Chondrocyte (in vitro differentiated cells): Measurements from ENCODE around the gene RIT2. TPM values are rescaled to one million over a fixed set of nuclear protein-coding genes. Genes with fewer than 3 reads are reported as not detected.

ENCODE experiments used
- DNase-seq: peaks from one replicate; pipeline ENCODE4 v3.0.0; 2021; ENCODE audit warnings: mixed read lengths, low spot score
- H3K27ac Mint-ChIP-seq: one replicate; pipeline ENCODE4 v1.8.0; 2021; ENCODE audit warnings: mild to moderate bottlenecking, moderate library complexity, mixed read lengths; ENCODE audit not compliant: unreplicated experiment
- H3K27me3 Mint-ChIP-seq: 2 replicates; pipeline ENCODE4 v1.8.0; 2021; ENCODE audit warnings: low read depth, mixed read lengths
- H3K36me3 Mint-ChIP-seq: 2 replicates; pipeline ENCODE4 v1.8.0; 2021; ENCODE audit warnings: low read depth, mixed read lengths
- H3K4me1 Mint-ChIP-seq: 2 replicates; pipeline ENCODE4 v1.8.0; 2021; ENCODE audit warnings: low read depth, mild to moderate bottlenecking, mixed read lengths
- H3K4me3 Mint-ChIP-seq: one replicate; pipeline ENCODE4 v1.8.0; 2021; ENCODE audit warnings: mild to moderate bottlenecking, moderate library complexity, mixed read lengths; ENCODE audit not compliant: unreplicated experiment
- H3K9me3 Mint-ChIP-seq: 2 replicates; pipeline ENCODE4 v1.8.0; 2021; ENCODE audit warnings: low read depth, mixed read lengths
- total RNA-seq: library from RNA; stranded (reverse); gene quantifications from 3 replicates; pipeline ENCODE4 v1.2.1, GENCODE V29; 2021
- TF ChIP-seq, protein P1 (sequence below): fragments of 200-600 bp; sonication (generic); IDR thresholded peaks from 2 replicates; pipeline ENCODE4 v1.5.0; 2021; ENCODE audit warnings: antibody characterized with exemption, mild to moderate bottlenecking, moderate library complexity

The RIT2 gene
- total RNA-seq, 1 donor from 2014 or later: not detected

DNA sequence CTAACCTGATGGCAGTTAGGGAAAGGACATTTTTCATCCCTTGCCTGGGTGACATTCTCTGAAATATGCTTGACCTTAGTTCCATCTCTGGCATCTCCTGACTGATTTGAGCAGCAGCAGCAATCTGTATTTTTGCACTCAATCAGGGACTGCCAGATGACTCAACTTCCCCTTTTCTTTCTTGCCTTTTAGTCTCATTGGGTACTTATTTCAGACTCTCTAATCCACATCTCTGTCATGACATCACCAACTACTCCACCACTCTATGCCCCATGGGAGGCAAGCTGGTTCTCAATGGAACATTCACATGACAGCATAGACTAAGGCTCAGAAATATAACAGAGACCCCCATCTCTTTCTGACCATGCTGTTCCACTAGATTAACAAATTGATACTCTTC, 254.2 kb downstream of the RIT2 start:
- peaks cover 2% of the 10 kb centered on the region for H3K27me3 Mint-ChIP-seq

DNA sequence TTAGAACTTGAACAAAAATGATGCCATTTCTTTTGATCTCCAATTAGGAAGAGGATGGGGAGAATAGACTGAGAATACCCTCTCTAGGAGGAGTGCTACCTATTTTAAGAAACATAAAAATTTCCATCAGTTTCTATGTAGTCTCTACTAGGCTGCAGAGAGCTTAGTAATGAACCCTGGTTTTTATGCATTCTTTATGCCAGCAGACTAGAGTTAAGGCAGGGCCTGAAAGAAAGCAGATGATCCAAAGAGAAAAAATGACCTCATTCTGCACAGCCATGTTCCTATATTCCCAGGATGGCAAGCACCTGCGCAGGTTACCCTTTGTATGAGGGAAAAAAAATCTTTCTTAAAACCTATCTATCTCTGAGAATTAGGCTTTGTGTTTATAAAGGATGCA, 254.9 kb downstream of the RIT2 start:
- Mint-ChIP-seq H3K27me3 (peaks cover 2% of the 10 kb centered on the region), H3K9me3 (no peaks in the 10 kb centered on the region), H3K27ac (no peak overlapping the region), H3K36me3 (no peaks in the 10 kb centered on the region), H3K4me1 (no peaks in the 10 kb centered on the region), H3K4me3 (no peak overlapping the region)
- DNase-seq: no peak
- TF ChIP-seq, protein P1, sequence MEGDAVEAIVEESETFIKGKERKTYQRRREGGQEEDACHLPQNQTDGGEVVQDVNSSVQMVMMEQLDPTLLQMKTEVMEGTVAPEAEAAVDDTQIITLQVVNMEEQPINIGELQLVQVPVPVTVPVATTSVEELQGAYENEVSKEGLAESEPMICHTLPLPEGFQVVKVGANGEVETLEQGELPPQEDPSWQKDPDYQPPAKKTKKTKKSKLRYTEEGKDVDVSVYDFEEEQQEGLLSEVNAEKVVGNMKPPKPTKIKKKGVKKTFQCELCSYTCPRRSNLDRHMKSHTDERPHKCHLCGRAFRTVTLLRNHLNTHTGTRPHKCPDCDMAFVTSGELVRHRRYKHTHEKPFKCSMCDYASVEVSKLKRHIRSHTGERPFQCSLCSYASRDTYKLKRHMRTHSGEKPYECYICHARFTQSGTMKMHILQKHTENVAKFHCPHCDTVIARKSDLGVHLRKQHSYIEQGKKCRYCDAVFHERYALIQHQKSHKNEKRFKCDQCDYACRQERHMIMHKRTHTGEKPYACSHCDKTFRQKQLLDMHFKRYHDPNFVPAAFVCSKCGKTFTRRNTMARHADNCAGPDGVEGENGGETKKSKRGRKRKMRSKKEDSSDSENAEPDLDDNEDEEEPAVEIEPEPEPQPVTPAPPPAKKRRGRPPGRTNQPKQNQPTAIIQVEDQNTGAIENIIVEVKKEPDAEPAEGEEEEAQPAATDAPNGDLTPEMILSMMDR: no peak

More for the DNA sequence above, 254.2 kb downstream of the RIT2 start:
- TF ChIP-seq, protein P1: no peak
- no peaks in the 10 kb centered on the region for H3K9me3 Mint-ChIP-seq
- H3K27ac Mint-ChIP-seq: no peak overlapping the region
- H3K36me3 Mint-ChIP-seq: no peaks in the 10 kb centered on the region
- no peak for DNase-seq
- H3K4me1 Mint-ChIP-seq: no peaks in the 10 kb centered on the region
- no peak overlapping the region for H3K4me3 Mint-ChIP-seq

DNA sequence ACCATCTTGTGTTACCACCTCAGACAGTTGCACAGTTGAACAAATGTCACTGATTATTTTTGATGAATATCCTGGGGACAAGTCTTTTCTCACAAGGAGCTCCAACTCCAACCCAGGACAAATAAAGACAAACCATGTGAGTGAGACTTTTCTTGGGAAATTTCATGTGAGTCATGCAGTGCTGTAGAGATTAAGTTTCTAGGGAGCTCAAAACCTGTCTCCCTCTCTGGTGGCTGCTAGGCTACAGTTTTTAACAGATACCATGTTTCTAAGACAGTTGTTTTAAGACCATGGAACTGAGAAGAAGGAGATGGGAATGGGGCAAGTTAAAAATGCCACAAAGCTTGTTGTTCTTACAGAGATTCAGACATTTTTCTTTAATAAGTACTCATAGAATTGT, 255.5 kb downstream of the RIT2 start:
- H3K4me3 Mint-ChIP-seq: no peak overlapping the region
- TF ChIP-seq, protein P1: no peak

DNA sequence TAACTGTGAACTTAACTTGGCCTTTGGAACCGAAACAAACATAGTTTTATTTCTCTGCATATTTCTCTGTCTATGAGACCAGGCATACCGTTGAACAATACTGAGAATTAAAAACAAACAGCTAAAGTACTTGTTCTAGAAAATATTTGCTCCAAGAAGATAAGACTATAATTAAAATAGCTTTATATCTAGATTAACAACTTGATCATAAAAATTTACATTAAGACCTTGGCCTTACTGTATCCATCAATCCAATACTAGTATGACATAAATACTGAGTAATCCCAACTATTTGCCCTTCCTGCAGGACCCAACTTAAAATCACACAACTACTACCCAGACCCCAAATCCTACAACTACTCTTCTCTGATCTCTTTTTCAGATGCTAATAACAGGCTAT, 260.9 kb downstream of the RIT2 start:
- no peaks in the 10 kb centered on the region for H3K27me3 Mint-ChIP-seq
- H3K36me3 Mint-ChIP-seq: no peaks in the 10 kb centered on the region
- no peaks in the 10 kb centered on the region for H3K9me3 Mint-ChIP-seq
- no peaks in the 10 kb centered on the region for H3K4me1 Mint-ChIP-seq
- TF ChIP-seq, protein P1: no peak
- no peak overlapping the region for H3K27ac Mint-ChIP-seq
- H3K4me3 Mint-ChIP-seq: no peak overlapping the region
- DNase-seq: no peak

More for the DNA sequence above, 255.5 kb downstream of the RIT2 start:
- Mint-ChIP-seq H3K36me3 (no peaks in the 10 kb centered on the region), H3K27me3 (peaks cover under 1% of the 10 kb centered on the region), H3K27ac (no peak overlapping the region), H3K4me1 (no peaks in the 10 kb centered on the region), H3K9me3 (no peaks in the 10 kb centered on the region)
- no peak for DNase-seq

DNA sequence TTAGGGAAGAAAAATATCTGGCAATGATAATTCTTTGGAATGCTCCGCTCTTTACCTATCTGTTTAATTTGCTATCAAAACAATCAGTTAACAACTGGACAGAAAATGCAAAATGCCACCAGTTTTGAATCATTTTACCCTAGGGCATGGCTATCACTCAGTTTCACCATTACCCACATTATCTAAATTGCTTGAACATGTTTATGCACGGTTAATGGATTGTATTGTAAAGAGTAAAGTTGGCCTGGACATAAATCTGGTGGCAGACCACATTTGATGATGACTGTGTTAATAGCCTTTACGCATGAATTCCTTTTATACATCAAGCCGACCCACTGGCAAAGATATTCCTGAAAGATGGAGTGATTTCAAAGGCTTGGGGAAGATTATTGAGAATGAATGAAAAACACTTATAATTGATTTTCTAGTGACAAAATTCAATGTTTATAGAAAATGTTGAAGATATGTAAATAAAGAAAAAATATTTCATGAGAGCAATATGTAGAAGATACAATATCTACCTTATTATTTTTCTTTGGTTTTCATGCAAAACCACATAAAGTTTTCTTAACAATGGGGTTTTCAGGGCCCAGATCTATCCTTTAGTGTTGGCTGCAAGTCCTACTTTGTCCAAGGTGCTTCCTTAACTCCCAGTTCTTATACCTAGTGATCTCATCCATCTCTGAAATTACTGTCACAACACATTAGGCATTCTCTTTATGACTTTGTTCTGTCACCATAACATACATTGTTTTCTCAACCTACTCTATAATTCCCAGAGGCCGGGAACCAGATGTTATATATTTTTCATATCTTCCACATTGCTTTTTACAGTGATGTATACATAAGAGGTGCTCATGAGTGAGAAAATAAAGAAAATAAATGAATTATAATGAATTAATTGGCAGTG, 265.1 kb downstream of the RIT2 start:
- no peaks in the 10 kb centered on the region for H3K4me1 Mint-ChIP-seq
- H3K9me3 Mint-ChIP-seq: peaks cover 5% of the 10 kb centered on the region
- DNase-seq: no peak
- no peaks in the 10 kb centered on the region for H3K36me3 Mint-ChIP-seq
- no peak overlapping the region for H3K4me3 Mint-ChIP-seq
- TF ChIP-seq, protein P1: no peak
- H3K27me3 Mint-ChIP-seq: no peaks in the 10 kb centered on the region
- no peak overlapping the region for H3K27ac Mint-ChIP-seq
